ENCODE results near the gene STARD13. TPM values are rescaled to one million over a fixed set of nuclear protein-coding genes. Genes with fewer than 3 reads are reported as not detected.

STARD13 gene
- polyA plus RNA-seq, 1 donor (not counting 4 experiments of a cell fraction or from before 2014, with no cell fraction given): 11.9 TPM

DNA sequence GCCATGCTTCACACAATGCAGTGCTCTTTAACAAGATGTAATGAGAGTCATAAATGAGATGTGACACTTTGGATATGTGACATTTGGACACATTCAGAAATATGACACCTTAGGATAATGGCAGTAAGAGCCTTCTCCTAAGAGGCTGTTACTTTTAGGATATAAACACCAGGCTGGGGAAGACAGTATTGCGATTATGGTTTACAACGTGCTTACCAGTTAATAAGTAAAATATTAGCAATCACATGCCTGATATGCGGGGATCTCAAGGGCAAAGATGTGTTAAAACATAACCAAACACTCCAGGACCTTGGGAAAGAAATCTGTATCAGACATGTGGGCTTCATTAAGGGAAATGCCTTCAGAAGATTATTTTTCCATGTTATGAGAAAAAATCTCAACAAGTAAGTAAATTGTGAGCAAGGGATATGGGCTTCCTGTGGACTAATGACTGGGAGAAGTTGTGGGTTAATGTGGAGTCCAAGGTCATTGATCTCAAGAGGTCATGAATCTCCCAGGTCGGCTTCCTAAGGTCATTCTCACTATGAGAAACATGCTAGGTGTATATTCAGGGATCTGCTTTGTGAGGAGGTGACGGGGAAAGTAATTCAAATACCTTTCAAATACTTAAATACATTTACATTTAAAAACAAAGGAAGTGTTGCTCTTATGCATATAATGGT lies 105.3 kb downstream of the STARD13 start:
- Histone ChIP-seq H3K4me2 (ENCODE audit: control insufficient read depth, extremely low read depth, insufficient read depth, low read depth, low read length) (no peak overlapping the region), H3K27ac (ENCODE audit: control insufficient read depth, insufficient read depth, low read length) (no peak overlapping the region), H3K27me3 (ENCODE audit: control insufficient read depth, extremely low read depth, insufficient read depth, low read length) (no peaks in the 10 kb centered on the region), H2AFZ (ENCODE audit: control insufficient read depth, low read length) (no peak overlapping the region), H3K9me3 (ENCODE audit: control insufficient read depth, low read depth, low read length) (no peaks in the 10 kb centered on the region), H3K9me1 (ENCODE audit: control insufficient read depth, extremely low read depth, insufficient read depth, low read length) (no peaks in the 10 kb centered on the region), H3K4me1 (ENCODE audit: control insufficient read depth, extremely low read depth, insufficient read depth, low read length) (no peaks in the 10 kb centered on the region), H3K36me3 (ENCODE audit: control insufficient read depth in 2 of 2, extremely low read depth in 1 of 2, insufficient read depth in 2 of 2, low read length in 2 of 2) (peaks cover 0 to 8% of the 10 kb centered on the region in 2 experiments), H4K20me1 (ENCODE audit: control insufficient read depth, extremely low read depth, insufficient read depth, low read length) (no peaks in the 10 kb centered on the region), H3K9ac (ENCODE audit: control insufficient read depth, extremely low read depth, insufficient read depth, low read length) (no peak overlapping the region), H3K79me2 (ENCODE audit: control insufficient read depth, insufficient read depth, low read length) (no peaks in the 10 kb centered on the region), H3K4me3 (ENCODE audit: control insufficient read depth in 2 of 3, extremely low read depth in 1 of 3, insufficient read depth in 2 of 3, low read depth in 1 of 3, low read length in 3 of 3) (no peak overlapping the region)
- no peak for DNase-seq (ENCODE audit: low read depth, low spot score)
- TF ChIP-seq EZH2 (IDR thresholded peaks at IDR 0.05; ENCODE audit: low read length): no peak
- TF ChIP-seq, protein P1, sequence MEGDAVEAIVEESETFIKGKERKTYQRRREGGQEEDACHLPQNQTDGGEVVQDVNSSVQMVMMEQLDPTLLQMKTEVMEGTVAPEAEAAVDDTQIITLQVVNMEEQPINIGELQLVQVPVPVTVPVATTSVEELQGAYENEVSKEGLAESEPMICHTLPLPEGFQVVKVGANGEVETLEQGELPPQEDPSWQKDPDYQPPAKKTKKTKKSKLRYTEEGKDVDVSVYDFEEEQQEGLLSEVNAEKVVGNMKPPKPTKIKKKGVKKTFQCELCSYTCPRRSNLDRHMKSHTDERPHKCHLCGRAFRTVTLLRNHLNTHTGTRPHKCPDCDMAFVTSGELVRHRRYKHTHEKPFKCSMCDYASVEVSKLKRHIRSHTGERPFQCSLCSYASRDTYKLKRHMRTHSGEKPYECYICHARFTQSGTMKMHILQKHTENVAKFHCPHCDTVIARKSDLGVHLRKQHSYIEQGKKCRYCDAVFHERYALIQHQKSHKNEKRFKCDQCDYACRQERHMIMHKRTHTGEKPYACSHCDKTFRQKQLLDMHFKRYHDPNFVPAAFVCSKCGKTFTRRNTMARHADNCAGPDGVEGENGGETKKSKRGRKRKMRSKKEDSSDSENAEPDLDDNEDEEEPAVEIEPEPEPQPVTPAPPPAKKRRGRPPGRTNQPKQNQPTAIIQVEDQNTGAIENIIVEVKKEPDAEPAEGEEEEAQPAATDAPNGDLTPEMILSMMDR (optimal IDR thresholded peaks at IDR 0.05 in 1 of 3, IDR thresholded peaks at IDR 0.05 in 1 of 3, conservative IDR thresholded peaks at IDR 0.05 in 1 of 3; ENCODE audit: extremely low read depth in 1 of 3, insufficient read depth in 2 of 3, low read length in 3 of 3): no peak
- no peak for FAIRE-seq
- dilution Hi-C loops (cut with MboI; ENCODE audit: extremely low pct_ligation_motif_present, low sequenced_read_pairs): no loop called here

DNA sequence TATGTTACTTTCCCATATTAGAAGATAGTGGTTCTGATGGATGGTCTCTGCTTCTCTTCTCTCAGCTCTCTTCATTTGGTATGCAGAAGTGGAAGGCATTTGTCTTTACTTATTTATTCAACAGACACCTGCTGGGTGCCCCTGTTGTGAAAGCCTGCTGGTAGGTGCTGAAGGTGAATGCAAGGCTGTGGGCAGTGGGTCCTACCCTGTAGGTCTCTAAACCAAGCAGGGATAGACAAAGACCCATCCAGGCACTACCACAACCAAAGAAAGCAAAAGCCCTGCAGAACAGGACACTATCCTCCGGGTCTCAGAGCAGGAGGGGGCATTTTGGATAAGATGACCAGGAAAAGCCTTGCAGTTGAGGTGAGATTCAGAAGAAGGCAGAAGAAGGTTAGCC lies 106.1 kb downstream of the STARD13 start:
- H3K27me3 ChIP-seq (ENCODE audit: control insufficient read depth, extremely low read depth, insufficient read depth, low read length): no peaks in the 10 kb centered on the region
- H3K4me3 ChIP-seq (ENCODE audit: control insufficient read depth in 2 of 3, extremely low read depth in 1 of 3, insufficient read depth in 2 of 3, low read depth in 1 of 3, low read length in 3 of 3): no peak overlapping the region
- no peaks in the 10 kb centered on the region for H3K9me3 ChIP-seq (ENCODE audit: control insufficient read depth, low read depth, low read length)
- no peaks in the 10 kb centered on the region for H4K20me1 ChIP-seq (ENCODE audit: control insufficient read depth, extremely low read depth, insufficient read depth, low read length)
- H3K36me3 ChIP-seq (ENCODE audit: control insufficient read depth in 2 of 2, extremely low read depth in 1 of 2, insufficient read depth in 2 of 2, low read length in 2 of 2): peaks cover 0 to 11% of the 10 kb centered on the region in 2 experiments
- H2AFZ ChIP-seq (ENCODE audit: control insufficient read depth, low read length): no peak overlapping the region
- DNase-seq (ENCODE audit: low read depth, low spot score) (no peak), FAIRE-seq (no peak)
- no peaks in the 10 kb centered on the region for H3K79me2 ChIP-seq (ENCODE audit: control insufficient read depth, insufficient read depth, low read length)
- H3K9me1 ChIP-seq (ENCODE audit: control insufficient read depth, extremely low read depth, insufficient read depth, low read length): no peaks in the 10 kb centered on the region
- H3K4me2 ChIP-seq (ENCODE audit: control insufficient read depth, extremely low read depth, insufficient read depth, low read depth, low read length): no peak overlapping the region
- H3K27ac ChIP-seq (ENCODE audit: control insufficient read depth, insufficient read depth, low read length): no peak overlapping the region
- TF ChIP-seq, protein P1 (optimal IDR thresholded peaks at IDR 0.05 in 1 of 3, IDR thresholded peaks at IDR 0.05 in 1 of 3, conservative IDR thresholded peaks at IDR 0.05 in 1 of 3; ENCODE audit: extremely low read depth in 1 of 3, insufficient read depth in 2 of 3, low read length in 3 of 3): no peak
- no peak for TF ChIP-seq EZH2 (IDR thresholded peaks at IDR 0.05; ENCODE audit: low read length)
- dilution Hi-C loops (cut with MboI; ENCODE audit: extremely low pct_ligation_motif_present, low sequenced_read_pairs): no loop called here
- no peak overlapping the region for H3K9ac ChIP-seq (ENCODE audit: control insufficient read depth, extremely low read depth, insufficient read depth, low read length)
- no peaks in the 10 kb centered on the region for H3K4me1 ChIP-seq (ENCODE audit: control insufficient read depth, extremely low read depth, insufficient read depth, low read length)
